Glutamatergic neuron (in vitro differentiated cells): ENCODE measurements around the gene TACR1. TPM values are rescaled to one million over a fixed set of nuclear protein-coding genes. Genes with fewer than 3 reads are reported as not detected.
"Not testable (repeated sequence)": the region's sequence is repeated elsewhere in the genome, so short reads cannot be mapped to it uniquely, and the experiment has no call there.

Source experiments
- DNase-seq: peaks from one replicate; pipeline ENCODE4 v3.0.0; 2022
- H3K27ac Mint-ChIP-seq: one replicate; pipeline ENCODE4 v1.8.0; 2020; ENCODE audit warnings: mild to moderate bottlenecking, mixed read lengths, inconsistent platforms; ENCODE audit not compliant: unreplicated experiment
- H3K27me3 Mint-ChIP-seq: one replicate; pipeline ENCODE4 v1.8.0; 2020; ENCODE audit warnings: mild to moderate bottlenecking, moderate library complexity, mixed read lengths, inconsistent platforms; ENCODE audit not compliant: unreplicated experiment
- H3K36me3 Mint-ChIP-seq: one replicate; pipeline ENCODE4 v1.8.0; 2020; ENCODE audit warnings: mild to moderate bottlenecking, mixed read lengths, inconsistent platforms; ENCODE audit not compliant: unreplicated experiment
- H3K4me1 Mint-ChIP-seq: one replicate; pipeline ENCODE4 v1.8.0; 2020; ENCODE audit warnings: mild to moderate bottlenecking, low read depth, mixed read lengths, inconsistent platforms; ENCODE audit not compliant: unreplicated experiment
- H3K4me3 Mint-ChIP-seq: one replicate; pipeline ENCODE4 v1.8.0; 2020; ENCODE audit warnings: mild to moderate bottlenecking, mixed read lengths, inconsistent platforms; ENCODE audit not compliant: unreplicated experiment
- H3K9me3 Mint-ChIP-seq: one replicate; pipeline ENCODE4 v1.8.0; 2020; ENCODE audit warnings: mild to moderate bottlenecking, moderate library complexity, mixed read lengths, inconsistent platforms; ENCODE audit not compliant: unreplicated experiment
- CTCF ChIP-seq: fragments of 200-600 bp; sonication (generic); IDR thresholded peaks from one replicate; pipeline ENCODE4 v1.5.0; 2021; ENCODE audit not compliant: partially characterized antibody, unreplicated experiment
- total RNA-seq: library from RNA; stranded (reverse); fragmentation: NEBNext Ultra II Directional; extraction: Animal tissue kit (Norgen Biotek cat#: 25700); gene quantifications from one replicate; pipeline ENCODE4 v1.2.1, GENCODE V29; 2021; ENCODE audit not compliant: unreplicated experiment

The TACR1 gene
- total RNA-seq, 1 donor from 2014 or later: 0.17 TPM

- Mint-ChIP-seq H3K4me3 (no peak overlapping the region), H3K9me3 (no peaks in the 10 kb centered on the region), H3K27ac (no peak overlapping the region), H3K4me1 (peaks cover 9% of the 10 kb centered on the region), H3K27me3 (no peaks in the 10 kb centered on the region), H3K36me3 (peaks cover 5% of the 10 kb centered on the region)
- TF ChIP-seq CTCF: no peak
- no peak for DNase-seq
Measured at GRCh38 chr2:75174981-75175380, 24.3 kb downstream of the TACR1 start.

GRCh38 chr2:75174519-75174918 is 24.8 kb downstream of the TACR1 start:
- H3K9me3 Mint-ChIP-seq: no peaks in the 10 kb centered on the region
- H3K36me3 Mint-ChIP-seq: peaks cover 5% of the 10 kb centered on the region
- no peak for DNase-seq
- H3K27ac Mint-ChIP-seq: no peak overlapping the region
- no peaks in the 10 kb centered on the region for H3K27me3 Mint-ChIP-seq
- TF ChIP-seq CTCF: no peak
- no peak overlapping the region for H3K4me3 Mint-ChIP-seq
- H3K4me1 Mint-ChIP-seq: peaks cover 9% of the 10 kb centered on the region

- H3K36me3 Mint-ChIP-seq: peaks cover 5% of the 10 kb centered on the region
- H3K27me3 Mint-ChIP-seq: no peaks in the 10 kb centered on the region
- H3K27ac Mint-ChIP-seq: no peak overlapping the region
- TF ChIP-seq CTCF: no peak
- H3K9me3 Mint-ChIP-seq: no peaks in the 10 kb centered on the region
- DNase-seq: no peak
- H3K4me3 Mint-ChIP-seq: no peak overlapping the region
- peaks cover 9% of the 10 kb centered on the region for H3K4me1 Mint-ChIP-seq
Measured at GRCh38 chr2:75173740-75174139, 25.6 kb downstream of the TACR1 start.

- not testable (repeated sequence) for H3K4me1 Mint-ChIP-seq, H3K4me3 Mint-ChIP-seq, H3K9me3 Mint-ChIP-seq, DNase-seq, H3K27me3 Mint-ChIP-seq, H3K36me3 Mint-ChIP-seq, H3K27ac Mint-ChIP-seq
Measured at GRCh38 chr2:75171423-75171822, 27.9 kb downstream of the TACR1 start.

GRCh38 chr2:75170889-75171288 is 28.4 kb downstream of the TACR1 start:
- TF ChIP-seq CTCF: no peak
- DNase-seq: no peak
- Mint-ChIP-seq H3K4me1 (peaks cover 9% of the 10 kb centered on the region), H3K27me3 (no peaks in the 10 kb centered on the region), H3K9me3 (no peaks in the 10 kb centered on the region), H3K4me3 (no peak overlapping the region), H3K36me3 (peaks cover 5% of the 10 kb centered on the region), H3K27ac (no peak overlapping the region)

- no peak for TF ChIP-seq CTCF
- Mint-ChIP-seq H3K4me3 (no peak overlapping the region), H3K27me3 (no peaks in the 10 kb centered on the region), H3K27ac (no peak overlapping the region), H3K36me3 (peaks cover 5% of the 10 kb centered on the region), H3K4me1 (no peaks in the 10 kb centered on the region), H3K9me3 (no peaks in the 10 kb centered on the region)
- no peak for DNase-seq
Measured at GRCh38 chr2:75168186-75168585, 31.1 kb downstream of the TACR1 start.
